Hematopoietic multipotent progenitor cell treated with erythropoietin and hydrocortisone succinate and interleukin-3 and kit ligand, for 6 days (in vitro differentiated cells): ENCODE data around the gene FOXP1.

ENCODE experiments used
- DNase-seq: peaks from one replicate; pipeline ENCODE4 v3.0.0-alpha.2; 2015

FOXP1 gene

DNA sequence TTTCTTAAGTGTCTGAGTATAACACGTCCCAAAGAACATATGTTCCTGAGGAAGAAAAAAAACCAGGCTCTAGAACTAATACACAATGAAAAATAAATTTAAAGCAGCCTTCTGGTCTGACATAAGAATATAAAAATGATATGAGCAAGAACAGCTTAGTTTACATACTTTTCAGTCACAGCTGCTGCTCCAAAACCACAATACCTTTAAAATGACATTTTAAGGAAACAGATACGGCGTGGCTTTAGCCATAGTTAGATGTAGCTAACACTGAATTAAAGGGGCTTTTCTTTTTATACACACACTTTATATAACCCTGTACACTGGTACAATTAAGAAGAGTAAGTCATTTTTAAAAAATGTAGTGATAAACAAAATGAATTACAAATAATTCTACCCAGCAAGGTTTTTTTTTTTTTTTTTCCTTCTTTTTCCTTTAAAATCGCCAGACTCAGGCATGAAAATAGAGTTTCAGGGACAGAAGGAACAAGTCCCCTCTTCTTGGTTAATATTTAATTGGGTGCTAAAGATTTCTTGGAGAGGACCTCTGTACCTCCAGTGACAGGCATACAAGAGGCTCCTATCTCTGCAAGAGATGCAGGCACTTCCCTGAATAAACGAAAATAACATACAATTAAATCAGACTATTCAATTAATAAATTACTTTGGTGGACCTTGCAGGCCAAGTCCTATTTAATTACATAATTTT, 265.6 kb downstream of the FOXP1 start:
- peak; percentile 33 for DNase-seq

GRCh38 chr3:71317140-71317539, 266.4 kb downstream of the FOXP1 start:
- DNase-seq: no peak

DNA sequence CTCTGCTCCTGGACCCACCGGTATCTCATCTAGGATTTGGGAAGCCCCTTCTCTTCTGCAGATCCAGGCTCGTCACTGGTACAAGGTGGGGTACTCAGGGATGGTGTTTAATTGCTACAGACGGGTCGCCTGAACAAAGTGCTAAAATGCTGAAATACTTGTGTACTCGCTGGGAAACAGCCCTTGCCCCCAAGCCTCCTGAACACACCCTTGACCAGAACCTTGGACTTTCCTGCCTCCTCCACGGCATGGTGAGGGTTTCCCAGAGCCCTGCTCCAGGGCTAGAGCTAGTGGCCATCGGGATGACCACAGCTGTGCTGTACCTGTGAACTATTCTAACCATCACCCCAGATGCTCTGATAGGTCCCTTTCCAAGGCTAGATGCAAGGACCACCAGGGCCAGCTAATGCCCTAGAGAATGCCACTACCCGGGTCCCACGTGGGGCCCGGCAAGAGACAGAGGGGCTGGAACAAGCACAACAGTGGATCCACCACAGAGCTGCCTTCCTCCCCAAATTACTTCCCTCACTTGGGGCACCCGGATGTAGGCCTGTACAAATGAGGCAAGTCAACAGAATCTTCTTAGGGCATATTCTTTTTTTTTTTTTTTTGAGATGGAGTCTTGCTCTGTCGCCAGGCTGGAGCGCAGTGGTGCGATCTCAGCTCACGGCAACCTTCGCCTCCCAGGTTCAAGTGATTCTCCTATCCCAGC, 267.3 kb downstream of the FOXP1 start:
- no peak for DNase-seq

DNA sequence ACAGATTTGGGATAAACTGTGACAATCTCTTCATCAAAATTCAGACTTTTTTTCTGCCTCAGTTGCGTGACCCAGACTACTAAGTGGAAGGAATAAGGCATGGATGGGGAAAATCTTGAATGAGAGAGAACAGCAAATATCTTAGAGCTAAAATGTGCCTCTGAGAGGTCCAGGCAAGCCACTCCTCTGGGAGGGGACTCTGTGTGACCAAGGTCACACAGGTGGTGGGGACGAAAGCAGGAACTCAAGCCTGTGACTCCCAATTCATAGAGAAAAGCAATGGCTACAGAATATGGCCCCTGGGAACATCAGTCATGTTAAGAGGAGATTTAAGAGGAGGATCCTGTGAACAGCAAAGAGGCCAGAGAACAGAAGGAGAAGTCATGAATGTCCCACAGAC, 268.1 kb downstream of the FOXP1 start:
- DNase-seq: no peak

GRCh38 chr3:71313844-71314243, 269.7 kb downstream of the FOXP1 start:
- no peak for DNase-seq

- no peak for DNase-seq
Observed at GRCh38 chr3:71312461-71312860, 271.1 kb downstream of the FOXP1 start.

DNA sequence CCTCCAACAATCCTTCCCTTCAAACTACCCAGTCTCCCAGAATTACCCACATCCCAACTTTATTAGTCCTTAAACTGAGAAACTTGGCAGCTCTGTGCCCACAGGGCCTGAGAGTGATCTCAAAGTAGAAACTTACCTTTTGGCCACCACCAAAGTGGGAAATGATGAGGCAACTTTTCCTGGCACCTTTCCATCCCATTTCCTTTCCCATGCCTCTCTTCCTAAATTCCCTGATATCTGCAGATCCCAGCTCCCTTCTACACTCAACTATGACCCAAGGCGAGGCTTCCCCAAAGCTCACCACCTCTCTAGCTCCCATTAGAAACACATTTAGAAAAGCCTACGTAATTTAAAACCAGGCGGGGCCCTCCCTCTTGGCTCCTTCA, 271.9 kb downstream of the FOXP1 start:
- no peak for DNase-seq

- DNase-seq: no peak
Observed at GRCh38 chr3:71310980-71311660, 272.4 kb downstream of the FOXP1 start.

GRCh38 chr3:71310359-71310979, 273.1 kb downstream of the FOXP1 start:
- peak; percentile 43 for DNase-seq

DNA sequence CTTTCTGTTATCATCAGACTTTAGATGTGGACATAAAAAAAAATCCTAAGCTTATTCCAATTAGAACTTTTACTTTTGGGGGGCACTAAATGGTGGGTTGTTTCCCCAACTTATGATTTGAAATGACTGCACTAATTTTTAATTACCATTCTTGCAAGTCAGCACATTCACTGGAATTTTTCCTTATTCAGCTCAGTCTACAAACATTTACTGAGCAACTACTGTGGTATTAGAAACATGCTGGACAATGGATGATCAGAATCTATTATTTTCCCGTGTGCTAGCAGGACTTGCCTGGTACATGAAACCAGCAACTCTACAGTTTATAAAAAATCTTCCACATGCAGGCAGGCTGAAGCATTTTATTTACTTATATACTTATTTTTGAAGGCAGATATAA, 273.6 kb downstream of the FOXP1 start:
- DNase-seq: no peak

GRCh38 chr3:71309342-71309741, 274.2 kb downstream of the FOXP1 start:
- DNase-seq: peak; percentile 61

- peak; percentile 22 for DNase-seq
Observed at GRCh38 chr3:71308836-71309235, 274.7 kb downstream of the FOXP1 start.

- DNase-seq: no peak
Observed at GRCh38 chr3:71307991-71308697, 275.4 kb downstream of the FOXP1 start.

DNA sequence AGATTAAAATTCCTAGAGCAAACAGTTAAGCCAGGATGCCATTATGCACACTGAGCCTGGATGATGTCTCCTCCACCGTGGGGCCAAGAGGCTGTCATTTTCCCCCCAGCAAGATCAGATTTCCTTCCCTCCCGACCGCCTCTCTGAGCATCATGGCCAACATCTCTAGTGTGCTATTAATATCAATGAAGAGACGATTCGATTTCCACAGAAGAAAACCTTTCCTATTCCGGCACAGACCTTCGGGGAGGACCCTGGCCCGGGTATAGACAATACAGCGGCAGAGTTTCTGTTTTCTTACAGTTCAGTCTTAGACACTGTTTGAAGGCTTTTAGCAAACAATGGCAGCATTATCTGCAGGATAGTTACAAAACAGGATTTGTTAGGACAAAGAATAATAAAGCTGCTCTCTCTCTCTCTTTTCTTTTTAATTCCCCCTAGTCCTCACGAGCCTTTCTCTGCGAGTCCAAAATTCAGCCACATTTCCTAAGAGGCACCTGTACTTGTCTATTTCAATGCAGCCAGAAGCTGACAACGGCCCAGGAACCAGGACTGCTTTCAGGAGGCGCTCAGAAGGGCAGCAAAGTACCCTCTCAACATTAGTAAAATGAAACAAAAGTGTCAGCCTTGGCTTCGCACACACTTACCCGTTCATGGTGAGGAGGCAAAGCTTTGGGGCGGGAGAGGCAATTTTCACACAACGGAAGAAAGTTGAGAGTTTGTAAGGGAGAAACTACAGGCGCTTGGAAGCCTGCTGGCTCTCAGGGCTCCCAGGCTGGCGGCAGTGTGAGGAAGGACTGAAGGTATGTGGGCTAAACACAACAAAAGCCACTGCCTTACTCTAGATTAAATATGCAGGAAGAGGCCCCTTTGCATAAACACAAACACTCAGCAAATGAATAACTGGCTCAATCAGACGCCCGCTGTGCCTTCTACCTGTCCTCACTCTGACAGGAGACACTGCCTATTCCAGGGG, 278.0 kb downstream of the FOXP1 start:
- DNase-seq: peak; percentile 47

GRCh38 chr3:71304684-71305083, 278.8 kb downstream of the FOXP1 start:
- DNase-seq: peak; percentile 65

DNA sequence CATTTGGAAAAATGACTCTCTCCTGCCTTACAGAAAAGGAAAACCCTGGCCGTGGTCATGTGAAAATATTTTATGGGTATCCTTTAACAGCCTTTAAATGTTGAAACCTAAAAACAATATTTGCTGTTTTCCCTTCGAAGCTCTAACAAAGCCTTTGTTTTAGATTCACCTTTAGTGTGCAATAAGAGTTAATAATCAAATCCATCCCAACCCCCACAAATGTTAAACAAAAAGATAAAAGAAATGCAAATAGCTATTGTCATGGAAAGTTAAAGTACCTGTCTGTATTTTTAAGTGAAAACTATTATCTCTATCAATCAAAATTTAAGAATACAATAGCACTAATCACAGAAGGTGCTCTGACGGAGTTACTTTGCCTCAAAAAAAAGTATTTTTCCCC, 279.3 kb downstream of the FOXP1 start:
- DNase-seq: no peak

GRCh38 chr3:71303627-71304200, 279.8 kb downstream of the FOXP1 start:
- peak; percentile 23 for DNase-seq

GRCh38 chr3:71302604-71303003, 280.9 kb downstream of the FOXP1 start:
- no peak for DNase-seq

DNA sequence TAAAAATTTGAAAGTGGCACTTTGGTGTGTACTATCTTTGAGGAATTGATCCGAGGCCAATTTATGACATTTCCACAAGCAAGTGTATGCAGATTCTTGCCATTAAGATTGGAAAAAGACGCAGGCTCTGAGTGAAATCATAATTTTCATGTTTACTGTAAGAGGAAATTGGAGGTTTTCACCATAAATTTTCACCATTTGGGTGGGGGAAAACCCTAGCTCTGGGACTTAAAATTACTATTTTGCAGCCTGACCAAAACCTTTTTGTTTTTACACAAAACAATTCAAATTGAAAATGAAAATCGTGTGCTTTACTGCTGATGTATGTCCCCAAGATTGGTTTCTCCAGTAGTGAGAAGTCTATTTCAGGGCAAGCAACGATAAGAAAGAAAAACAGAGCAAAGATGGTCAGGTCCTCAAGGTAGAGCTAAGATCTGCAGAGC, 282.6 kb downstream of the FOXP1 start:
- DNase-seq: no peak

DNA sequence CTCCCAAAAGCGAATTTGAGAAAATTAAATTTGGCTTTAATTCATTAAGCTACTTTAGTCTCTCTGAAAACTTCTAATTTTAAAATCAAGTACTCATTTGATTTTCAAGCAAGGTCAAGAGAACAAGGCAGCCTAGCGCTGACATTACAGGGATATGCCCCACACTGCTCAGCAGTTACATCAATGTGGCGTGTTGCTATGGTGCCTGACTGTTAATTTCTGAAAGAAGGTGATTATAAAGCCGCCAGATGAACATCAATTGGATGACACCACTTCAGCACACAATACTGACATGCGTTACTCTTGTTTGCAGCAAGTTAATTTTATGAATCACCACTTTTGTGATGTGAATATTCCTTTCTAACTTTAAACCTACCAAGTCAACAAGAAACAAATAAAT, 284.4 kb downstream of the FOXP1 start:
- DNase-seq: no peak

- no peak for DNase-seq
Observed at GRCh38 chr3:71294919-71295318, 288.6 kb downstream of the FOXP1 start.
